ENCODE data around the gene ZNF436. TPM values are rescaled to one million over a fixed set of nuclear protein-coding genes. Genes with fewer than 3 reads are reported as not detected.
A peak's percentile ranks its signal among the peaks of the same experiment; 100 is the strongest.

Gene ZNF436
- total RNA-seq, 1 donor from 2014 or later: 24.8 TPM

GRCh38 chr1:23368562-23369334, 888 bp downstream of the ZNF436 start:
- DNase-seq (ENCODE audit: extremely low spot score, unreplicated experiment): peak; percentile 93
- Mint-ChIP-seq H3K4me3 (peak overlapping the region; percentile 99), H3K27ac (peak overlapping the region; percentile 99), H3K27me3 (no peaks in the 10 kb centered on the region), H3K36me3 (peaks cover 42% of the 10 kb centered on the region), H3K4me1 (ENCODE audit: unreplicated experiment) (peaks cover 47% of the 10 kb centered on the region), H3K9me3 (no peaks in the 10 kb centered on the region)
- TF ChIP-seq, protein P1, sequence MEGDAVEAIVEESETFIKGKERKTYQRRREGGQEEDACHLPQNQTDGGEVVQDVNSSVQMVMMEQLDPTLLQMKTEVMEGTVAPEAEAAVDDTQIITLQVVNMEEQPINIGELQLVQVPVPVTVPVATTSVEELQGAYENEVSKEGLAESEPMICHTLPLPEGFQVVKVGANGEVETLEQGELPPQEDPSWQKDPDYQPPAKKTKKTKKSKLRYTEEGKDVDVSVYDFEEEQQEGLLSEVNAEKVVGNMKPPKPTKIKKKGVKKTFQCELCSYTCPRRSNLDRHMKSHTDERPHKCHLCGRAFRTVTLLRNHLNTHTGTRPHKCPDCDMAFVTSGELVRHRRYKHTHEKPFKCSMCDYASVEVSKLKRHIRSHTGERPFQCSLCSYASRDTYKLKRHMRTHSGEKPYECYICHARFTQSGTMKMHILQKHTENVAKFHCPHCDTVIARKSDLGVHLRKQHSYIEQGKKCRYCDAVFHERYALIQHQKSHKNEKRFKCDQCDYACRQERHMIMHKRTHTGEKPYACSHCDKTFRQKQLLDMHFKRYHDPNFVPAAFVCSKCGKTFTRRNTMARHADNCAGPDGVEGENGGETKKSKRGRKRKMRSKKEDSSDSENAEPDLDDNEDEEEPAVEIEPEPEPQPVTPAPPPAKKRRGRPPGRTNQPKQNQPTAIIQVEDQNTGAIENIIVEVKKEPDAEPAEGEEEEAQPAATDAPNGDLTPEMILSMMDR (conservative IDR thresholded peaks at IDR 0.05): peak; percentile 35

- Mint-ChIP-seq H3K4me3 (peak overlapping the region; percentile 99), H3K27ac (peak overlapping the region; percentile 99), H3K27me3 (no peaks in the 10 kb centered on the region), H3K9me3 (no peaks in the 10 kb centered on the region), H3K36me3 (peaks cover 50% of the 10 kb centered on the region), H3K4me1 (ENCODE audit: unreplicated experiment) (peaks cover 47% of the 10 kb centered on the region)
- TF ChIP-seq, protein P1 (conservative IDR thresholded peaks at IDR 0.05): no peak
- peak; percentile 97 for DNase-seq (ENCODE audit: extremely low spot score, unreplicated experiment)
These were observed 1.7 kb downstream of the ZNF436 start for GRCh38 chr1:23367791-23368561.

DNA sequence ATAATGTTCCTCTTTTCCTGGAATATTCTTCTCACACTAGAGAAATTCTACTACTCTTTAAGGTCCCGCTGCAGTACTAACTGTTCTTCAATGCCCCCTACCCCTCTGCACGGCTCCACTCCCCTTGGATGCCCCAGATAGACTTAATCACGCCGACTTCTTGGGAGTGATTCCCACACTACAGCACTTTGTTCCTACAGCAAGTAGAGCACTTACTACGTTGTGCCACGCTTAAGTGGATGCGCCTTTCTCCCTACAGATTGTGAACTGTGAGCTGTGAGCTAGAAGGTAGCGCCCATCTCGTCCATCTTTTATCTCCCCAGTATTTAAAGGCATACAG, 2.2 kb downstream of the ZNF436 start:
- Mint-ChIP-seq H3K4me3 (peak overlapping the region; percentile 99), H3K9me3 (peaks cover under 1% of the 10 kb centered on the region), H3K4me1 (ENCODE audit: unreplicated experiment) (peaks cover 43% of the 10 kb centered on the region), H3K27me3 (no peaks in the 10 kb centered on the region), H3K36me3 (peaks cover 54% of the 10 kb centered on the region), H3K27ac (peak overlapping the region; percentile 99)
- no peak for DNase-seq (ENCODE audit: extremely low spot score, unreplicated experiment)
- TF ChIP-seq, protein P1 (conservative IDR thresholded peaks at IDR 0.05): no peak

- Mint-ChIP-seq H3K27me3 (no peaks in the 10 kb centered on the region), H3K9me3 (peaks cover 6% of the 10 kb centered on the region), H3K27ac (peak overlapping the region; percentile 99), H3K4me3 (peak overlapping the region; percentile 99), H3K36me3 (peaks cover 54% of the 10 kb centered on the region), H3K4me1 (ENCODE audit: unreplicated experiment) (peaks cover 35% of the 10 kb centered on the region)
- TF ChIP-seq, protein P1 (conservative IDR thresholded peaks at IDR 0.05): no peak
- DNase-seq (ENCODE audit: extremely low spot score, unreplicated experiment): no peak
These were observed 3.0 kb downstream of the ZNF436 start for GRCh38 chr1:23366598-23366997.

- H3K27ac Mint-ChIP-seq: peak overlapping the region; percentile 99
- H3K4me3 Mint-ChIP-seq: peak overlapping the region; percentile 99
- H3K9me3 Mint-ChIP-seq: peaks cover 6% of the 10 kb centered on the region
- H3K4me1 Mint-ChIP-seq (ENCODE audit: unreplicated experiment): peaks cover 32% of the 10 kb centered on the region
- no peak for DNase-seq (ENCODE audit: extremely low spot score, unreplicated experiment)
- H3K27me3 Mint-ChIP-seq: no peaks in the 10 kb centered on the region
- peaks cover 59% of the 10 kb centered on the region for H3K36me3 Mint-ChIP-seq
- TF ChIP-seq, protein P1 (conservative IDR thresholded peaks at IDR 0.05): no peak
These were observed 3.5 kb downstream of the ZNF436 start for GRCh38 chr1:23366146-23366545.
